ENCODE measurements around the gene CLDN8.

Gene CLDN8

GRCh38 chr21:30216041-30216723 is at the start of gene CLDN8:
TSS of gene CLDN8 (minus strand) at chr21:30216097. CDS start at chr21:30215925, 172 bp downstream.
- no peaks in the 10 kb centered on the region for H3K4me1 Mint-ChIP-seq
- H3K4me3 Mint-ChIP-seq, result no peak within 1 kb of the TSS
- DNase-seq, result no peak
- peak within 1 kb of the TSS in 1 of 2 donors; percentile 33 for H3K27ac Mint-ChIP-seq
- H3K27me3 Mint-ChIP-seq, result no peaks in the 10 kb centered on the region
- ATAC-seq, result no peak
- no peaks in the 10 kb centered on the region for H3K9me3 Mint-ChIP-seq

GRCh38 chr21:30257773-30258172 is 41.9 kb upstream of the CLDN8 start:
- Mint-ChIP-seq H3K4me3 (no peak overlapping the region), H3K27ac (no peak overlapping the region), H3K4me1 (no peaks in the 10 kb centered on the region), H3K27me3 (no peaks in the 10 kb centered on the region), H3K9me3 (no peaks in the 10 kb centered on the region)
- no peak for DNase-seq
- ATAC-seq, result no peak

- ATAC-seq (no peak), DNase-seq (no peak)
- Mint-ChIP-seq H3K9me3 (no peaks in the 10 kb centered on the region), H3K4me1 (no peaks in the 10 kb centered on the region), H3K4me3 (no peak overlapping the region), H3K27me3 (no peaks in the 10 kb centered on the region), H3K27ac (no peak overlapping the region)
Observed at GRCh38 chr21:30256100-30256499, 40.2 kb upstream of the CLDN8 start.

GRCh38 chr21:30255679-30256078 is 39.8 kb upstream of the CLDN8 start:
- DNase-seq (no peak), ATAC-seq (no peak)
- no peaks in the 10 kb centered on the region for H3K27me3 Mint-ChIP-seq
- H3K4me1 Mint-ChIP-seq, result no peaks in the 10 kb centered on the region
- H3K9me3 Mint-ChIP-seq, result no peaks in the 10 kb centered on the region
- no peak overlapping the region for H3K4me3 Mint-ChIP-seq
- H3K27ac Mint-ChIP-seq, result no peak overlapping the region

GRCh38 chr21:30251781-30252180 is 35.9 kb upstream of the CLDN8 start:
- no peak for ATAC-seq
- Mint-ChIP-seq H3K4me1 (no peaks in the 10 kb centered on the region), H3K9me3 (no peaks in the 10 kb centered on the region), H3K27ac (no peak overlapping the region), H3K27me3 (no peaks in the 10 kb centered on the region), H3K4me3 (no peak overlapping the region)
- DNase-seq, result no peak

- ATAC-seq (no peak), DNase-seq (no peak)
- Mint-ChIP-seq H3K4me3 (no peak overlapping the region), H3K27ac (no peak overlapping the region), H3K4me1 (no peaks in the 10 kb centered on the region), H3K27me3 (no peaks in the 10 kb centered on the region), H3K9me3 (no peaks in the 10 kb centered on the region)
Observed at GRCh38 chr21:30249936-30250335, 34.0 kb upstream of the CLDN8 start.

- DNase-seq, result no peak
- Mint-ChIP-seq H3K9me3 (no peaks in the 10 kb centered on the region), H3K4me1 (no peaks in the 10 kb centered on the region), H3K4me3 (no peak overlapping the region), H3K27ac (no peak overlapping the region), H3K27me3 (no peaks in the 10 kb centered on the region)
- no peak for ATAC-seq
Observed at GRCh38 chr21:30248844-30249243, 32.9 kb upstream of the CLDN8 start.

- H3K4me1 Mint-ChIP-seq, result no peaks in the 10 kb centered on the region
- ATAC-seq (no peak), DNase-seq (no peak)
- H3K9me3 Mint-ChIP-seq, result no peaks in the 10 kb centered on the region
- H3K27ac Mint-ChIP-seq, result no peak overlapping the region
- H3K4me3 Mint-ChIP-seq, result no peak overlapping the region
- no peaks in the 10 kb centered on the region for H3K27me3 Mint-ChIP-seq
Observed at GRCh38 chr21:30245061-30245460, 29.2 kb upstream of the CLDN8 start.

- Mint-ChIP-seq H3K4me3 (no peak overlapping the region), H3K27me3 (no peaks in the 10 kb centered on the region), H3K4me1 (no peaks in the 10 kb centered on the region), H3K27ac (no peak overlapping the region), H3K9me3 (no peaks in the 10 kb centered on the region)
- DNase-seq (no peak), ATAC-seq (no peak)
Observed at GRCh38 chr21:30243691-30244090, 27.8 kb upstream of the CLDN8 start.

GRCh38 chr21:30240661-30241060 is 24.8 kb upstream of the CLDN8 start:
- no peaks in the 10 kb centered on the region for H3K27me3 Mint-ChIP-seq
- H3K4me3 Mint-ChIP-seq, result no peak overlapping the region
- DNase-seq (no peak), ATAC-seq (no peak)
- no peaks in the 10 kb centered on the region for H3K4me1 Mint-ChIP-seq
- no peak overlapping the region for H3K27ac Mint-ChIP-seq
- no peaks in the 10 kb centered on the region for H3K9me3 Mint-ChIP-seq

- Mint-ChIP-seq H3K9me3 (no peaks in the 10 kb centered on the region), H3K4me1 (no peaks in the 10 kb centered on the region), H3K27ac (no peak overlapping the region), H3K4me3 (no peak overlapping the region), H3K27me3 (no peaks in the 10 kb centered on the region)
- DNase-seq (no peak), ATAC-seq (no peak)
Observed at GRCh38 chr21:30238168-30238567, 22.3 kb upstream of the CLDN8 start.

GRCh38 chr21:30234643-30235042 is 18.7 kb upstream of the CLDN8 start:
- Mint-ChIP-seq H3K4me1 (no peaks in the 10 kb centered on the region), H3K27ac (no peak overlapping the region), H3K4me3 (no peak overlapping the region), H3K27me3 (no peaks in the 10 kb centered on the region), H3K9me3 (no peaks in the 10 kb centered on the region)
- ATAC-seq (no peak), DNase-seq (no peak)

GRCh38 chr21:30234050-30234449 is 18.2 kb upstream of the CLDN8 start:
- ATAC-seq (no peak), DNase-seq (no peak)
- Mint-ChIP-seq H3K9me3 (no peaks in the 10 kb centered on the region), H3K4me1 (no peaks in the 10 kb centered on the region), H3K27me3 (no peaks in the 10 kb centered on the region), H3K4me3 (no peak overlapping the region), H3K27ac (no peak overlapping the region)

GRCh38 chr21:30233228-30234020 is 17.5 kb upstream of the CLDN8 start:
- DNase-seq (no peak), ATAC-seq (no peak)
- H3K4me1 Mint-ChIP-seq, result no peaks in the 10 kb centered on the region
- H3K4me3 Mint-ChIP-seq, result no peak overlapping the region
- no peaks in the 10 kb centered on the region for H3K9me3 Mint-ChIP-seq
- no peak overlapping the region for H3K27ac Mint-ChIP-seq
- no peaks in the 10 kb centered on the region for H3K27me3 Mint-ChIP-seq

- no peaks in the 10 kb centered on the region for H3K27me3 Mint-ChIP-seq
- H3K27ac Mint-ChIP-seq, result no peak overlapping the region
- H3K4me1 Mint-ChIP-seq, result no peaks in the 10 kb centered on the region
- ATAC-seq (no peak), DNase-seq (no peak)
- H3K9me3 Mint-ChIP-seq, result no peaks in the 10 kb centered on the region
- no peak overlapping the region for H3K4me3 Mint-ChIP-seq
Observed at GRCh38 chr21:30232011-30232410, 16.1 kb upstream of the CLDN8 start.

- Mint-ChIP-seq H3K27ac (no peak overlapping the region), H3K4me3 (no peak overlapping the region), H3K4me1 (no peaks in the 10 kb centered on the region), H3K27me3 (peaks cover 7% of the 10 kb centered on the region), H3K9me3 (no peaks in the 10 kb centered on the region)
- DNase-seq (no peak), ATAC-seq (no peak)
Observed at GRCh38 chr21:30227633-30228404, 11.9 kb upstream of the CLDN8 start.

All from stimulated activated naive CD8-positive, alpha-beta T cell treated with anti-CD3 and anti-CD28 coated beads, Interleukin-15, amount 100 ng/mL, for 72 hours (primary cell).